HepG2 (cell line): Measurements from ENCODE around the gene CCT3. TPM values are rescaled to one million over a fixed set of nuclear protein-coding genes. Genes with fewer than 3 reads are reported as not detected.

ENCODE experiments used
- FOXK1 ChIP-seq: sonication (generic); formaldehyde crosslinking; IDR thresholded peaks from 2 replicates; pipeline ENCODE4 v1.4.0; 2020; ENCODE audit warnings: low read depth, missing genetic modification reagents, borderline replicate concordance
- GMEB2 ChIP-seq: IDR thresholded peaks from 2 replicates; pipeline ENCODE4 v1.6.1; 2016; ENCODE audit warnings: missing biosample characterization, missing genetic modification reagents, low read depth
- KDM3A ChIP-seq: IDR thresholded peaks from 2 replicates; pipeline ENCODE4 v1.6.1; 2018; ENCODE audit warnings: low read depth, missing compliant biosample characterization
- MED1 ChIP-seq: sonication (generic); formaldehyde crosslinking; IDR thresholded peaks from 2 replicates; pipeline ENCODE4 v1.4.0; 2020; ENCODE audit warnings: missing genetic modification reagents
- MYNN ChIP-seq: sonication (generic); formaldehyde crosslinking; IDR thresholded peaks from 2 replicates; pipeline ENCODE4 v1.4.0; 2020; ENCODE audit warnings: mild to moderate bottlenecking, low read depth, missing genetic modification reagents
- TBX2 ChIP-seq: sonication (generic); formaldehyde crosslinking; IDR thresholded peaks from 2 replicates; pipeline ENCODE4 v1.5.0; 2020; ENCODE audit warnings: missing genetic modification reagents, mild to moderate bottlenecking, borderline replicate concordance
- ZFP37 ChIP-seq: sonication (generic); formaldehyde crosslinking; IDR thresholded peaks from 2 replicates; pipeline ENCODE4 v1.4.0; 2020; ENCODE audit warnings: missing genetic modification reagents, borderline replicate concordance
- ZMYM4 ChIP-seq: sonication (generic); formaldehyde crosslinking; IDR thresholded peaks from 2 replicates; pipeline ENCODE4 v1.8.1; 2023; ENCODE audit warnings: mild to moderate bottlenecking, missing genetic modification reagents
- ZNF138 ChIP-seq: sonication (generic); formaldehyde crosslinking; IDR thresholded peaks from 2 replicates; pipeline ENCODE4 v1.5.0; 2020; ENCODE audit warnings: mild to moderate bottlenecking, low read depth, missing genetic modification reagents
- ZNF230 ChIP-seq: sonication (generic); formaldehyde crosslinking; IDR thresholded peaks from 2 replicates; pipeline ENCODE4 v1.4.0; 2020; ENCODE audit warnings: mild to moderate bottlenecking, missing genetic modification reagents
- ZNF562 ChIP-seq: sonication (generic); formaldehyde crosslinking; IDR thresholded peaks from 2 replicates; pipeline ENCODE4 v1.8.0; 2022; ENCODE audit warnings: missing genetic modification reagents, borderline replicate concordance
- ZSCAN29 ChIP-seq: sonication (generic); formaldehyde crosslinking; conservative IDR thresholded peaks from 2 replicates; pipeline ENCODE4 v1.4.0; 2020; ENCODE audit warnings: mild to moderate bottlenecking, missing genetic modification reagents
- polyA plus RNA-seq, 8 experiments: library from polyadenylated mRNA; depleted of rRNA in 3 of 8; stranded (reverse) in 7 of 8; unstranded in 1 of 8; fragments of >200 nt; fragmentation: Illumina TruSeq in 4 of 8; extraction: Trizol in 4 of 8; gene quantifications; 2 replicates each; pipeline versions ENCODE4 v1.2.1 to v1.2.3, GENCODE V29; 2011 to 2016; ENCODE audit warnings: low read depth in 4 of 8, missing spikeins in 1 of 8, mixed read lengths in 1 of 8; ENCODE audit not compliant: insufficient read depth in 1 of 8
- total RNA-seq, 5 experiments: library from RNA; depleted of rRNA; stranded (reverse); fragments of >200 nt; fragmentation: Illumina TruSeq; extraction: Trizol; gene quantifications; 2 replicates each; pipeline ENCODE4 v1.2.3, GENCODE V29; 2016; ENCODE audit warnings: low read depth in 1 of 5
- TF ChIP-seq, protein P1 (sequence below), 2 experiments: IDR thresholded peaks; 2 replicates each; pipeline ENCODE4 v1.6.1; 2011 to 2012; ENCODE audit warnings: low read length in 2 of 2, borderline replicate concordance in 1 of 2, low read depth in 1 of 2, mild to moderate bottlenecking in 1 of 2, moderate library complexity in 1 of 2
- TF ChIP-seq, protein P2 (sequence below): sonication (generic); formaldehyde crosslinking; IDR thresholded peaks from 2 replicates; pipeline ENCODE4 v1.4.0; 2020; ENCODE audit warnings: mild to moderate bottlenecking, missing genetic modification reagents, borderline replicate concordance
- TF ChIP-seq, protein P3 (sequence below): sonication (generic); formaldehyde crosslinking; IDR thresholded peaks from 2 replicates; pipeline ENCODE4 v1.4.0; 2020; ENCODE audit warnings: missing genetic modification reagents, borderline replicate concordance

CCT3 gene
- total and polyA plus RNA-seq, 2 of the 13 experiments (the other 11 are each of a cell fraction or from before 2014, with no cell fraction given), result 319 to 615 TPM

- TF ChIP-seq, protein P1, sequence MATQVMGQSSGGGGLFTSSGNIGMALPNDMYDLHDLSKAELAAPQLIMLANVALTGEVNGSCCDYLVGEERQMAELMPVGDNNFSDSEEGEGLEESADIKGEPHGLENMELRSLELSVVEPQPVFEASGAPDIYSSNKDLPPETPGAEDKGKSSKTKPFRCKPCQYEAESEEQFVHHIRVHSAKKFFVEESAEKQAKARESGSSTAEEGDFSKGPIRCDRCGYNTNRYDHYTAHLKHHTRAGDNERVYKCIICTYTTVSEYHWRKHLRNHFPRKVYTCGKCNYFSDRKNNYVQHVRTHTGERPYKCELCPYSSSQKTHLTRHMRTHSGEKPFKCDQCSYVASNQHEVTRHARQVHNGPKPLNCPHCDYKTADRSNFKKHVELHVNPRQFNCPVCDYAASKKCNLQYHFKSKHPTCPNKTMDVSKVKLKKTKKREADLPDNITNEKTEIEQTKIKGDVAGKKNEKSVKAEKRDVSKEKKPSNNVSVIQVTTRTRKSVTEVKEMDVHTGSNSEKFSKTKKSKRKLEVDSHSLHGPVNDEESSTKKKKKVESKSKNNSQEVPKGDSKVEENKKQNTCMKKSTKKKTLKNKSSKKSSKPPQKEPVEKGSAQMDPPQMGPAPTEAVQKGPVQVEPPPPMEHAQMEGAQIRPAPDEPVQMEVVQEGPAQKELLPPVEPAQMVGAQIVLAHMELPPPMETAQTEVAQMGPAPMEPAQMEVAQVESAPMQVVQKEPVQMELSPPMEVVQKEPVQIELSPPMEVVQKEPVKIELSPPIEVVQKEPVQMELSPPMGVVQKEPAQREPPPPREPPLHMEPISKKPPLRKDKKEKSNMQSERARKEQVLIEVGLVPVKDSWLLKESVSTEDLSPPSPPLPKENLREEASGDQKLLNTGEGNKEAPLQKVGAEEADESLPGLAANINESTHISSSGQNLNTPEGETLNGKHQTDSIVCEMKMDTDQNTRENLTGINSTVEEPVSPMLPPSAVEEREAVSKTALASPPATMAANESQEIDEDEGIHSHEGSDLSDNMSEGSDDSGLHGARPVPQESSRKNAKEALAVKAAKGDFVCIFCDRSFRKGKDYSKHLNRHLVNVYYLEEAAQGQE (IDR thresholded peaks at IDR 0.05; ENCODE audit: borderline replicate concordance in 1 of 2, low read depth in 1 of 2, low read length in 2 of 2), result peak in 1 of 2 experiments; percentile 64; a peak in 1 of 4 replicates
- TF ChIP-seq, protein P2, sequence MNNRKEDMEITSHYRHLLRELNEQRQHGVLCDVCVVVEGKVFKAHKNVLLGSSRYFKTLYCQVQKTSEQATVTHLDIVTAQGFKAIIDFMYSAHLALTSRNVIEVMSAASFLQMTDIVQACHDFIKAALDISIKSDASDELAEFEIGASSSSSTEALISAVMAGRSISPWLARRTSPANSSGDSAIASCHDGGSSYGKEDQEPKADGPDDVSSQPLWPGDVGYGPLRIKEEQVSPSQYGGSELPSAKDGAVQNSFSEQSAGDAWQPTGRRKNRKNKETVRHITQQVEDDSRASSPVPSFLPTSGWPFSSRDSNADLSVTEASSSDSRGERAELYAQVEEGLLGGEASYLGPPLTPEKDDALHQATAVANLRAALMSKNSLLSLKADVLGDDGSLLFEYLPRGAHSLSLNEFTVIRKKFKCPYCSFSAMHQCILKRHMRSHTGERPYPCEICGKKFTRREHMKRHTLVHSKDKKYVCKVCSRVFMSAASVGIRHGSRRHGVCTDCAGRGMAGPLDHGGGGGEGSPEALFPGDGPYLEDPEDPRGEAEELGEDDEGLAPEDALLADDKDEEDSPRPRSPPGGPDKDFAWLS (CRISPR knock-in tag), result no peak
- TF ChIP-seq, protein P3, sequence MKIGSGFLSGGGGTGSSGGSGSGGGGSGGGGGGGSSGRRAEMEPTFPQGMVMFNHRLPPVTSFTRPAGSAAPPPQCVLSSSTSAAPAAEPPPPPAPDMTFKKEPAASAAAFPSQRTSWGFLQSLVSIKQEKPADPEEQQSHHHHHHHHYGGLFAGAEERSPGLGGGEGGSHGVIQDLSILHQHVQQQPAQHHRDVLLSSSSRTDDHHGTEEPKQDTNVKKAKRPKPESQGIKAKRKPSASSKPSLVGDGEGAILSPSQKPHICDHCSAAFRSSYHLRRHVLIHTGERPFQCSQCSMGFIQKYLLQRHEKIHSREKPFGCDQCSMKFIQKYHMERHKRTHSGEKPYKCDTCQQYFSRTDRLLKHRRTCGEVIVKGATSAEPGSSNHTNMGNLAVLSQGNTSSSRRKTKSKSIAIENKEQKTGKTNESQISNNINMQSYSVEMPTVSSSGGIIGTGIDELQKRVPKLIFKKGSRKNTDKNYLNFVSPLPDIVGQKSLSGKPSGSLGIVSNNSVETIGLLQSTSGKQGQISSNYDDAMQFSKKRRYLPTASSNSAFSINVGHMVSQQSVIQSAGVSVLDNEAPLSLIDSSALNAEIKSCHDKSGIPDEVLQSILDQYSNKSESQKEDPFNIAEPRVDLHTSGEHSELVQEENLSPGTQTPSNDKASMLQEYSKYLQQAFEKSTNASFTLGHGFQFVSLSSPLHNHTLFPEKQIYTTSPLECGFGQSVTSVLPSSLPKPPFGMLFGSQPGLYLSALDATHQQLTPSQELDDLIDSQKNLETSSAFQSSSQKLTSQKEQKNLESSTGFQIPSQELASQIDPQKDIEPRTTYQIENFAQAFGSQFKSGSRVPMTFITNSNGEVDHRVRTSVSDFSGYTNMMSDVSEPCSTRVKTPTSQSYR (CRISPR knock-in tag), result no peak
- TF ChIP-seq FOXK1 (CRISPR knock-in tag) (0 out of 2 replicates have a peak, but pooled peaks have one; percentile 15), ZFP37 (CRISPR knock-in tag) (0 out of 2 replicates have a peak, but pooled peaks have one; percentile 46), GMEB2 (CRISPR knock-in tag) (no peak), KDM3A (CRISPR knock-in tag) (0 out of 2 replicates have a peak, but pooled peaks have one; percentile 21), ZNF230 (CRISPR knock-in tag) (0 out of 2 replicates have a peak, but pooled peaks have one; percentile 16), TBX2 (CRISPR knock-in tag) (peak; percentile 36), MYNN (CRISPR knock-in tag) (0 out of 2 replicates have a peak, but pooled peaks have one; percentile 82), ZSCAN29 (CRISPR knock-in tag) (peak; percentile 9; the same call in 1 of the 2 replicates), ZNF562 (CRISPR knock-in tag) (no peak), MED1 (CRISPR knock-in tag) (peak; percentile 70; the same call in 1 of the 2 replicates), ZMYM4 (0 out of 2 replicates have a peak, but pooled peaks have one; percentile 9), ZNF138 (CRISPR knock-in tag) (no peak; the same call in 1 of the 2 replicates)
Measured at GRCh38 chr1:156368889-156369684, 31.0 kb upstream of the CCT3 start, which contains the start of gene RHBG (continued).
